Measurements from ENCODE around the gene ST8SIA5. TPM values are rescaled to one million over a fixed set of nuclear protein-coding genes. Genes with fewer than 3 reads are reported as not detected.

The ST8SIA5 gene
- total and polyA plus RNA-seq, 2 donors (not counting 3 experiments of a cell fraction or from before 2014, with no cell fraction given), result 0.25 to 0.62 TPM

GRCh38 chr18:46750626-46751025, 6.2 kb downstream of the ST8SIA5 start:
- Histone ChIP-seq H3K4me2 (ENCODE audit: insufficient read depth, low read length) (no peak overlapping the region), H3K27me3 (ENCODE audit: control insufficient read depth in 2 of 2, insufficient read depth in 2 of 2, low read length in 2 of 2) (peaks cover 18% of the 10 kb centered on the region in 2 experiments), H3K9me3 (replicated peaks; ENCODE audit: control insufficient read depth, insufficient read depth, low read length) (no peaks in the 10 kb centered on the region), H3K36me3 (ENCODE audit: control insufficient read depth in 2 of 2, extremely low read depth in 1 of 2, insufficient read depth in 2 of 2, low read length in 2 of 2) (no peaks in the 10 kb centered on the region), H3K4me1 (ENCODE audit: control insufficient read depth, extremely low read depth, insufficient read depth, low read length) (no peaks in the 10 kb centered on the region), H3K9ac (replicated peaks; ENCODE audit: extremely low read depth, insufficient read depth, low read length) (no peak overlapping the region), H3K4me3 (replicated peaks in 1 of 3; ENCODE audit: insufficient read depth in 1 of 3, low read depth in 1 of 3, low read length in 3 of 3) (no peak overlapping the region), H3K27ac (ENCODE audit: insufficient read depth, low read depth, low read length) (no peak overlapping the region), H3K79me2 (ENCODE audit: control insufficient read depth, insufficient read depth, low read length) (no peaks in the 10 kb centered on the region), H4K20me1 (replicated peaks; ENCODE audit: control insufficient read depth, extremely low read depth, insufficient read depth, low read length) (no peaks in the 10 kb centered on the region), H2AFZ (ENCODE audit: low read depth, low read length) (no peak overlapping the region), H3K9me1 (replicated peaks; ENCODE audit: control insufficient read depth, extremely low read depth, insufficient read depth, low read length) (no peaks in the 10 kb centered on the region)
- no peak for FAIRE-seq
- dilution Hi-C loops (cut with MboI; ENCODE audit: extremely low pct_ligation_motif_present, low sequenced_read_pairs), result no loop called here
- DNase-seq (ENCODE audit: low read depth, low spot score), result no peak
- ChIA-PET CTCF (no interaction called here), POLR2A (no interaction called here)
- no TSS peak for BruUV-seq (replicated peaks)
- intact Hi-C loops (cut with micrococcal nuclease), result no loop called here
- no peak for TF ChIP-seq JUN (IDR thresholded peaks at IDR 0.05; ENCODE audit: borderline replicate concordance, insufficient read depth, insufficient read length, low read depth)
- TF ChIP-seq MAX (IDR thresholded peaks at IDR 0.05; ENCODE audit: insufficient read depth, insufficient read length), result no peak
- no peak for TF ChIP-seq MYC (IDR thresholded peaks at IDR 0.05; ENCODE audit: low read depth, low read length)
- TF ChIP-seq CTCF (IDR thresholded peaks at IDR 0.05; ENCODE audit: extremely low read depth in 1 of 2, insufficient read depth in 1 of 2, low read depth in 1 of 2, low read length in 2 of 2), result no peak
- no peak for TF ChIP-seq GATA2 (IDR thresholded peaks at IDR 0.05; ENCODE audit: insufficient read depth, insufficient read length, low read depth, low read length)
- no peak for TF ChIP-seq POLR2A (IDR thresholded peaks at IDR 0.05; ENCODE audit: low read depth, low read length)
- no peak for TF ChIP-seq POLR2AphosphoS5 (IDR thresholded peaks at IDR 0.05; ENCODE audit: insufficient read depth, low read depth, low read length)
- no peak for TF ChIP-seq FOS (IDR thresholded peaks at IDR 0.05; ENCODE audit: borderline replicate concordance, insufficient read depth, low read length)
- TF ChIP-seq EZH2 (IDR thresholded peaks at IDR 0.05; ENCODE audit: borderline replicate concordance, low read depth, low read length, severe bottlenecking), result no peak

Data from endothelial cell of umbilical vein (primary cell).